Naive thymus-derived CD4-positive, alpha-beta T cell (primary cell): ENCODE measurements around the gene TEKT4. TPM values are rescaled to one million over a fixed set of nuclear protein-coding genes. Genes with fewer than 3 reads are reported as not detected.
"Not testable (repeated sequence)": the region's sequence is repeated elsewhere in the genome, so short reads cannot be mapped to it uniquely, and the experiment has no call there.

Experiments used
- ATAC-seq: fragments of 150-1000 bp; cut with Tn5 transposase; 2 replicates; pipeline ENCODE4 v1.10.0; 2021; ENCODE audit warnings: mild to moderate bottlenecking, moderate library complexity
- CTCF ChIA-PET: fragments of 350-600 bp; sonication (Branson Sonifier 250); formaldehyde crosslinking; loops from one replicate; lab custom pipeline; 2021; ENCODE audit warnings: antibody characterized with exemption; lab: Charles Lee
- POLR2A ChIA-PET: fragments of 350-600 bp; sonication (Branson Sonifier 250); formaldehyde crosslinking; loops from one replicate; lab custom pipeline; 2021; ENCODE audit warnings: antibody characterized with exemption, inconsistent platforms; lab: Charles Lee
- DNase-seq, 9 donors: peaks; one replicate each; pipeline versions ENCODE4 v3.0.0 to v3.0.0-alpha.2; 2020 to 2022; ENCODE audit warnings: mixed read lengths in 1 of 9
- H3K27ac ChIP-seq: one replicate; pipeline ENCODE4 v1.7.0; 2013; ENCODE audit warnings: mild to moderate bottlenecking, low read depth, low read length, moderate library complexity
- H3K27me3 ChIP-seq, 2 donors: one replicate each; pipeline ENCODE4 v1.7.0; 2013; ENCODE audit warnings: low read length in 2 of 2, mild to moderate bottlenecking in 2 of 2, moderate library complexity in 2 of 2; ENCODE audit not compliant: control insufficient read depth in 2 of 2, insufficient read depth in 2 of 2
- H3K36me3 ChIP-seq, 3 experiments: 1 replicate in 2 of 3; 2 replicates in 1 of 3; pipeline ENCODE4 v1.7.0; 2013; ENCODE audit warnings: low read length in 3 of 3, mild to moderate bottlenecking in 3 of 3, moderate library complexity in 1 of 3; ENCODE audit not compliant: insufficient read depth in 3 of 3, control insufficient read depth in 2 of 3
- H3K4me1 ChIP-seq, 2 donors: one replicate each; pipeline ENCODE4 v1.7.0; 2013; ENCODE audit warnings: low read length in 2 of 2, mild to moderate bottlenecking in 2 of 2, moderate library complexity in 1 of 2; ENCODE audit not compliant: control insufficient read depth in 2 of 2, insufficient read depth in 2 of 2
- H3K4me3 ChIP-seq: 2 replicates; pipeline ENCODE4 v1.7.0; 2013; ENCODE audit warnings: mild to moderate bottlenecking, low read length
- H3K9me3 ChIP-seq, 3 experiments: 1 replicate in 2 of 3; 2 replicates in 1 of 3; pipeline ENCODE4 v1.7.0; 2013; ENCODE audit warnings: low read length in 3 of 3; ENCODE audit not compliant: control insufficient read depth in 2 of 3
- H3K27ac Mint-ChIP-seq, 9 donors: one replicate each; pipeline ENCODE4 v1.8.0; 2020 to 2022; ENCODE audit warnings: mixed read lengths in 9 of 9, mild to moderate bottlenecking in 8 of 9, moderate library complexity in 5 of 9, inconsistent platforms in 2 of 9
- H3K27me3 Mint-ChIP-seq, 5 donors: one replicate each; pipeline ENCODE4 v1.8.0; 2021 to 2022; ENCODE audit warnings: mixed read lengths in 5 of 5, mild to moderate bottlenecking in 1 of 5
- H3K36me3 Mint-ChIP-seq, 5 donors: one replicate each; pipeline ENCODE4 v1.8.0; 2020 to 2022; ENCODE audit warnings: mixed read lengths in 5 of 5, mild to moderate bottlenecking in 3 of 5, inconsistent platforms in 1 of 5
- H3K4me1 Mint-ChIP-seq, 7 donors: one replicate each; pipeline ENCODE4 v1.8.0; 2020 to 2022; ENCODE audit warnings: mixed read lengths in 7 of 7, mild to moderate bottlenecking in 3 of 7, inconsistent platforms in 1 of 7
- H3K4me3 Mint-ChIP-seq, 10 donors: one replicate each; pipeline ENCODE4 v1.8.0; 2020 to 2022; ENCODE audit warnings: mild to moderate bottlenecking in 10 of 10, mixed read lengths in 10 of 10, moderate library complexity in 6 of 10, inconsistent platforms in 2 of 10
- H3K9me3 Mint-ChIP-seq, 11 donors: one replicate each; pipeline ENCODE4 v1.8.0; 2020 to 2022; ENCODE audit warnings: mixed read lengths in 11 of 11, mild to moderate bottlenecking in 4 of 11, inconsistent platforms in 1 of 11, moderate library complexity in 1 of 11
- intact Hi-C, 2 donors: fragments of 100-400 bp; cut with micrococcal nuclease; formaldehyde crosslinking; loops; one replicate each; pipeline ENCODE4 v1.15.1; 2023
- polyA plus RNA-seq, 2 donors: library from polyadenylated mRNA; unstranded; fragments of 300-500 nt; fragmentation: Illumina TruSeq; gene quantifications; one replicate each; pipeline ENCODE4 v1.2.3, GENCODE V29; 2021
- total RNA-seq, 6 experiments: library from RNA in 5 of 6; stranded (reverse) in 5 of 6; gene quantifications; 1 replicate in 5 of 6; 2 replicates in 1 of 6; pipeline ENCODE4 v1.2.3 and lab custom pipeline; 2021 to 2026

The TEKT4 gene
- total and polyA plus RNA-seq, 7 experiments from 2014 or later: 0.19 TPM; not detected in 6

DNA sequence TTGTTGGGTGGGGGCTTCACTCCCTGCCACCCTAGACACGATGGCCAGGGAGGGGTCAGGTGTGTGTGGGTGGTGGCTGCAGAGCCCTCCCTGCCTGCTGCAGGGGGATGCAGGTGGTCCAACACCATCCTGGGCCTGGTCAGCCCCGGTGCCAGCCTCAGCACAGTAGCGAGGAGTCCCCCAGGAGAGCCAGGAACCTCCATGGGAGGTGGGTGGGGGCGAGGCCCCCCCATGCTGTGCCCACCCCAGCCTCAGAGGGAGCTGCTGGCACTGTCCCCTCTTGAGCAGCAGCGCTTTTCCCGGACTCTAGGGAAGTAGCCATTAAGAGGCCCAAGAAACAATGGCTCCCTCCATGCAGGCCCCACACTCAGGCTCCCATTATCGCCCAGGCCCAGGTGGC, 7.3 kb downstream of the TEKT4 start:
- H3K36me3 Mint-ChIP-seq, CTCF ChIA-PET, ATAC-seq, H3K27me3 ChIP-seq, H3K4me3 Mint-ChIP-seq, intact Hi-C loops, POLR2A ChIA-PET, H3K9me3 ChIP-seq, H3K27ac Mint-ChIP-seq, H3K36me3 ChIP-seq, H3K27ac ChIP-seq, DNase-seq, H3K4me1 ChIP-seq, H3K9me3 Mint-ChIP-seq, H3K27me3 Mint-ChIP-seq, H3K4me3 ChIP-seq, H3K4me1 Mint-ChIP-seq: not testable (repeated sequence)

DNA sequence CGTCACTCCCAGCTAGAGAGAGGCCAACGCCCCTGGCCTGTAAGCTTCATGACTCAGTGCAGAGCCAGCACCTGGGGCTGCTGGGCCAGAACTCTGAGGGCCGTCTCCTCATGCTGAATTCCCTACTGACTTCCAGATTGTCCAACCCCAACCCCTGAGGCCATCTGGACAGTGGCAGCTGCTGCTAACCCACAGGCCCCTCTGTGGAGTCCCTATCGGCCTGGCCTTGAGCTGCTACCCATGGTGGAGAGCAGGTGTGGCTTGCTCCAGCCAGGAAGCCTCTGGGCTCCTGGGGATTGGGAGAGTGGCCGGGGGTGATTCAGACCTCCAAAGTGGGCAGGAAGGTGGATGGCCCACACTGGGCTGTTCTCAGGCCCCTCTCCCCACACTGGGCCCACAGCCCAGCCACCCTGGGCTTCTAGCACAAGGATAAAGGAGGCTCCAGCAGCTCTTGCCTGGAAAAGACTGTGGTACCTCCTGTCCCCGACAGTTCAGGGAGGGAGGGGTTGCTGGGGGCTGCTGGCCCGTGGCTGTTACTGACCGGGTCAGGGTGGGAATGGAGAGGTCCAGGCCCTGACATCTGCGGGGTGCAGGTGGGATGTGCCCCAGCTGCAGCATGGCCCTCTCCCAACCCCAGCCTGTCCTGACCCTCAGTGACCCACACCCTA, 8.2 kb downstream of the TEKT4 start:
- H3K9me3 ChIP-seq: no peaks in the 10 kb centered on the region
- Mint-ChIP-seq H3K4me3 (no peak overlapping the region), H3K9me3 (peaks cover 0 to 16% (median 2%) of the 10 kb centered on the region in 11 donors), H3K27ac (no peak overlapping the region), H3K27me3 (peaks cover 0 to 15% (median 0%) of the 10 kb centered on the region in 5 donors), H3K4me1 (no peaks in the 10 kb centered on the region), H3K36me3 (no peaks in the 10 kb centered on the region)
- H3K4me1 ChIP-seq: no peaks in the 10 kb centered on the region
- ATAC-seq: no peak
- no peaks in the 10 kb centered on the region for H3K27me3 ChIP-seq
- intact Hi-C loops: no loop called here
- no peaks in the 10 kb centered on the region for H3K36me3 ChIP-seq
- DNase-seq: no peak
- no peak overlapping the region for H3K4me3 ChIP-seq
- ChIA-PET POLR2A (no interaction called here), CTCF (no interaction called here)
- H3K27ac ChIP-seq: no peak overlapping the region

- no peaks in the 10 kb centered on the region for H3K4me1 Mint-ChIP-seq
- ATAC-seq (no peak), DNase-seq (no peak)
- intact Hi-C loops: no loop called here
- H3K4me1 ChIP-seq: no peaks in the 10 kb centered on the region
- no peak overlapping the region for H3K4me3 ChIP-seq
- no peak overlapping the region for H3K27ac ChIP-seq
- no peaks in the 10 kb centered on the region for H3K9me3 ChIP-seq
- no peaks in the 10 kb centered on the region for H3K36me3 ChIP-seq
- no peaks in the 10 kb centered on the region for H3K27me3 ChIP-seq
- CTCF ChIA-PET: no interaction called here
- H3K27ac Mint-ChIP-seq: no peak overlapping the region
- H3K9me3 Mint-ChIP-seq: peaks cover 0 to 21% (median 4%) of the 10 kb centered on the region in 11 donors
- POLR2A ChIA-PET: no interaction called here
- H3K36me3 Mint-ChIP-seq: peaks cover 0 to 4% (median 0%) of the 10 kb centered on the region in 5 donors
- no peak overlapping the region for H3K4me3 Mint-ChIP-seq
- peaks cover 0 to 19% (median 4%) of the 10 kb centered on the region in 5 donors for H3K27me3 Mint-ChIP-seq
These were observed 8.8 kb downstream of the TEKT4 start for GRCh38 chr2:94879982-94880377.

DNA sequence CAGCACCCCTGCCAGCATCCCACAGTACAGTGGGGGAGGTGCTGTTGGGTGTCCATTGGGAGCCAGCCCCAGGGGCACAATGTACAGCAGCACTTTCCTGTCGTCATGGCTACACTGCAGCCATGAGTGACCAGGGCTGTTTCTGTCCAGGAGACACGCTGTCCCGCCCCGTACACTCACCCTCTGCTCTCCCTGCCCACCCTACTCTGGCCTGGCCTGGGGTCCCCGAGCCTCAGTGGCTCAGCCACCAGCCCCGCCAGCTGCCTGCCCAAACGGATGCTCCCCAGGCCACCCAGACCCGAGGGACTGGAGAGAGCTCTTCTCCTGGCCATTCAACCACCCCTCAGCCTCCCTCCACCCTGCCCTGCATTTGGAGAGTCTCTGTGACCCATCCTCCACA, 9.3 kb downstream of the TEKT4 start:
- Mint-ChIP-seq H3K36me3 (peaks cover 0 to 4% (median 0%) of the 10 kb centered on the region in 5 donors), H3K27me3 (peaks cover 0 to 17% (median 9%) of the 10 kb centered on the region in 5 donors), H3K27ac (no peak overlapping the region), H3K4me1 (no peaks in the 10 kb centered on the region), H3K4me3 (no peak overlapping the region), H3K9me3 (peaks cover 0 to 25% (median 7%) of the 10 kb centered on the region in 11 donors)
- Histone ChIP-seq H3K27me3 (no peaks in the 10 kb centered on the region), H3K4me3 (no peak overlapping the region), H3K27ac (no peak overlapping the region), H3K4me1 (no peaks in the 10 kb centered on the region), H3K9me3 (no peaks in the 10 kb centered on the region), H3K36me3 (no peaks in the 10 kb centered on the region)
- DNase-seq (no peak), ATAC-seq (no peak)
- intact Hi-C loops: no loop called here
- ChIA-PET POLR2A (no interaction called here), CTCF (no interaction called here)

DNA sequence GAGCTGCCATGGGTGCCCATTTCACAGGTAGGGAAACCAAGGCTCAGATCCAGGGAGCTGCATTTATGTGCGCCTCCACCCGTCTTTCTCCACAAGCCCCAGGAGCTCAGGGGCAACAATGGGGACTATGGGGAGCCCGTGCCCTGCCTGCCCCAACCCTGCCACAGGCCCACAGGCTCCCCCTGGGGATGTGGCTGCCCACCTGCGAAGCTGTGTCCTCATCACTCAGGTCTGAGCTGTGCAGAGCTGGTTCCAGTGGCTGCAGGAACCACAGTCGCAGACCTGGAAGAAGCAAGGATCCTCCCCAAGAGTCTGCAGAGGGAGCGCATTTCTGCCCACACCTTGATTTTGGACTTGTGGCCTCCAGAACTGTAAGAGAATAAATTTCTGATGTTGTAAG, 9.8 kb downstream of the TEKT4 start:
- Mint-ChIP-seq H3K4me1 (no peaks in the 10 kb centered on the region), H3K4me3 (no peak overlapping the region), H3K36me3 (peaks cover 0 to 4% (median 0%) of the 10 kb centered on the region in 5 donors), H3K27ac (no peak overlapping the region), H3K9me3 (peaks cover 0 to 25% (median 7%) of the 10 kb centered on the region in 11 donors), H3K27me3 (peaks cover 0 to 16% (median 9%) of the 10 kb centered on the region in 5 donors)
- Histone ChIP-seq H3K36me3 (no peaks in the 10 kb centered on the region), H3K27me3 (no peaks in the 10 kb centered on the region), H3K4me3 (no peak overlapping the region), H3K4me1 (no peaks in the 10 kb centered on the region), H3K9me3 (no peaks in the 10 kb centered on the region), H3K27ac (no peak overlapping the region)
- ATAC-seq (no peak), DNase-seq (no peak)
- intact Hi-C loops: no loop called here
- ChIA-PET POLR2A (no interaction called here), CTCF (no interaction called here)

GRCh38 chr2:94890234-94890633, 19.0 kb downstream of the TEKT4 start:
- Histone ChIP-seq H3K9me3 (no peaks in the 10 kb centered on the region), H3K36me3 (no peaks in the 10 kb centered on the region), H3K27me3 (no peaks in the 10 kb centered on the region), H3K4me3 (no peak overlapping the region), H3K27ac (no peak overlapping the region), H3K4me1 (no peaks in the 10 kb centered on the region)
- ATAC-seq (no peak), DNase-seq (no peak)
- intact Hi-C loops: no loop called here
- ChIA-PET CTCF (no interaction called here), POLR2A (no interaction called here)
- H3K36me3 Mint-ChIP-seq: no peaks in the 10 kb centered on the region
- no peaks in the 10 kb centered on the region for H3K4me1 Mint-ChIP-seq
- no peak overlapping the region for H3K27ac Mint-ChIP-seq
- H3K27me3 Mint-ChIP-seq: peaks cover 9 to 39% (median 25%) of the 10 kb centered on the region in 5 donors
- H3K9me3 Mint-ChIP-seq: peaks cover 0 to 1% (median 0%) of the 10 kb centered on the region in 11 donors
- H3K4me3 Mint-ChIP-seq: no peak overlapping the region

- H3K36me3 Mint-ChIP-seq, H3K4me3 Mint-ChIP-seq, H3K27me3 ChIP-seq, H3K9me3 ChIP-seq, H3K27ac ChIP-seq, POLR2A ChIA-PET, H3K9me3 Mint-ChIP-seq, H3K4me1 ChIP-seq, intact Hi-C loops, H3K4me3 ChIP-seq, DNase-seq, H3K4me1 Mint-ChIP-seq, CTCF ChIA-PET, ATAC-seq, H3K36me3 ChIP-seq, H3K27ac Mint-ChIP-seq: not testable (repeated sequence)
- H3K27me3 Mint-ChIP-seq: peaks cover 6 to 35% (median 25%) of the 10 kb centered on the region in 5 donors
These were observed 24.0 kb downstream of the TEKT4 start for GRCh38 chr2:94895273-94895672.
